Neural progenitor cell (in vitro differentiated cells): Measurements from ENCODE around the gene TMC8. TPM values are rescaled to one million over a fixed set of nuclear protein-coding genes. Genes with fewer than 3 reads are reported as not detected.

ENCODE experiments used
- DNase-seq: peaks from one replicate; pipeline ENCODE4 v3.0.0-alpha.2; 2016; ENCODE audit warnings: low spot score
- H2AFZ ChIP-seq: fragments of 200-600 bp; sonication (generic); replicated peaks from 2 replicates; pipeline ENCODE4 v1.6.1; 2016; ENCODE audit warnings: antibody characterized with exemption
- H3F3A ChIP-seq: fragments of 200-600 bp; sonication (generic); 2 replicates; pipeline ENCODE4 v1.6.1; 2016; ENCODE audit warnings: antibody characterized with exemption, low read depth
- H3K27ac ChIP-seq: fragments of 200-600 bp; sonication (generic); 2 replicates; pipeline ENCODE4 v1.5.1; 2016; ENCODE audit warnings: mild to moderate bottlenecking
- H3K27me3 ChIP-seq: fragments of 200-600 bp; sonication (generic); 2 replicates; pipeline ENCODE4 v1.6.1; 2016; ENCODE audit warnings: mild to moderate bottlenecking, moderate library complexity
- H3K36me3 ChIP-seq: fragments of 200-600 bp; sonication (generic); 2 replicates; pipeline ENCODE4 v1.5.1; 2016
- H3K4me1 ChIP-seq: fragments of 200-600 bp; sonication (generic); 2 replicates; pipeline ENCODE4 v1.6.1; 2016; ENCODE audit warnings: mixed run types
- H3K4me2 ChIP-seq: fragments of 200-600 bp; sonication (generic); 2 replicates; pipeline ENCODE4 v1.6.1; 2016
- H3K4me3 ChIP-seq: fragments of 200-600 bp; sonication (generic); 2 replicates; pipeline ENCODE4 v1.5.1; 2016
- H3K79me2 ChIP-seq: fragments of 200-600 bp; sonication (generic); 2 replicates; pipeline ENCODE4 v1.6.1; 2016; ENCODE audit warnings: low read depth
- H3K9ac ChIP-seq: fragments of 200-600 bp; sonication (generic); 2 replicates; pipeline ENCODE4 v1.6.1; 2016
- H3K9me3 ChIP-seq: fragments of 200-600 bp; sonication (generic); 2 replicates; pipeline ENCODE4 v1.5.1; 2016; ENCODE audit warnings: low read depth
- H4K20me1 ChIP-seq: fragments of 200-600 bp; sonication (generic); 2 replicates; pipeline ENCODE4 v1.6.1; 2016; ENCODE audit warnings: low read depth
- H3K27ac Mint-ChIP-seq: 3 replicates; pipeline ENCODE4 v1.8.0; 2021; ENCODE audit warnings: mixed read lengths
- H3K27me3 Mint-ChIP-seq: 2 replicates; pipeline ENCODE4 v1.8.0; 2022; ENCODE audit warnings: low read depth, mild to moderate bottlenecking, inconsistent platforms, moderate library complexity, mixed read lengths; ENCODE audit not compliant: insufficient read depth
- H3K36me3 Mint-ChIP-seq: 3 replicates; pipeline ENCODE4 v1.8.0; 2021; ENCODE audit warnings: mixed read lengths
- H3K4me1 Mint-ChIP-seq: 3 replicates; pipeline ENCODE4 v1.8.0; 2021; ENCODE audit warnings: mixed read lengths
- H3K4me3 Mint-ChIP-seq: 3 replicates; pipeline ENCODE4 v1.8.0; 2021; ENCODE audit warnings: mild to moderate bottlenecking, moderate library complexity, mixed read lengths
- H3K9me3 Mint-ChIP-seq: 3 replicates; pipeline ENCODE4 v1.8.0; 2020; ENCODE audit warnings: mixed read lengths
- EZH2 ChIP-seq: fragments of 200-600 bp; sonication (generic); IDR thresholded peaks from 2 replicates; pipeline ENCODE4 v1.6.1; 2017; ENCODE audit warnings: antibody characterized with exemption, mild to moderate bottlenecking, moderate library complexity
- EZH2phosphoT487 ChIP-seq: fragments of 200-600 bp; sonication (generic); IDR thresholded peaks from 2 replicates; pipeline ENCODE4 v1.6.1; 2017; ENCODE audit warnings: antibody characterized with exemption
- total RNA-seq: library from RNA; depleted of rRNA; stranded (reverse); fragments of >200 nt; gene quantifications from 2 replicates; pipeline ENCODE4 v1.2.3, GENCODE V29; 2015; ENCODE audit warnings: low replicate concordance
- TF ChIP-seq, protein P1 (sequence below): fragments of 200-600 bp; sonication (generic); IDR thresholded peaks from 2 replicates; pipeline ENCODE4 v1.5.1; 2017; ENCODE audit warnings: antibody characterized with exemption, mild to moderate bottlenecking

The TMC8 gene
- total RNA-seq, 1 donor from 2014 or later: not detected

DNA sequence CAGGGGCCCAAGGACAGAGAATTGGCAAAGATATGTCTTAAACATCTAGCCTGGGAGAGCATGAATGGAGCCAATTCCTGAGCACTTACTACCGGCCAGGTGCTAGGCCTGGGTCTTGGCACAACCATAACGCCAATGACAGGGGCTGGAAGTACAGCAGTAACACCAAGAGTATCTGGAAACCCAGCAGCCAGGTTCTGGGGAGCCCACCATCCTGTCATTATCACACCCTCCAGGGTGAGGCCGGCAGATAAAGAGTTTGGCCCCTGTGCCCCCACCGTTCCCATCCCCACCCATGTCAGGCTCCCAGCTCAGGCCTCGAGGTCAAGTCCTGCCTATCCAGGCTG lies 508 bp upstream of the TMC8 start:
- H4K20me1 ChIP-seq: peaks cover 5% of the 10 kb centered on the region
- Mint-ChIP-seq H3K4me1 (peaks cover 14% of the 10 kb centered on the region), H3K36me3 (no peaks in the 10 kb centered on the region), H3K9me3 (no peaks in the 10 kb centered on the region), H3K27me3 (peaks cover 21% of the 10 kb centered on the region), H3K27ac (no peak overlapping the region), H3K4me3 (peak overlapping the region; percentile 73)
- H3F3A ChIP-seq: peaks cover 15% of the 10 kb centered on the region
- no peak overlapping the region for H3K4me3 ChIP-seq
- TF ChIP-seq EZH2phosphoT487: no peak
- TF ChIP-seq, protein P1, sequence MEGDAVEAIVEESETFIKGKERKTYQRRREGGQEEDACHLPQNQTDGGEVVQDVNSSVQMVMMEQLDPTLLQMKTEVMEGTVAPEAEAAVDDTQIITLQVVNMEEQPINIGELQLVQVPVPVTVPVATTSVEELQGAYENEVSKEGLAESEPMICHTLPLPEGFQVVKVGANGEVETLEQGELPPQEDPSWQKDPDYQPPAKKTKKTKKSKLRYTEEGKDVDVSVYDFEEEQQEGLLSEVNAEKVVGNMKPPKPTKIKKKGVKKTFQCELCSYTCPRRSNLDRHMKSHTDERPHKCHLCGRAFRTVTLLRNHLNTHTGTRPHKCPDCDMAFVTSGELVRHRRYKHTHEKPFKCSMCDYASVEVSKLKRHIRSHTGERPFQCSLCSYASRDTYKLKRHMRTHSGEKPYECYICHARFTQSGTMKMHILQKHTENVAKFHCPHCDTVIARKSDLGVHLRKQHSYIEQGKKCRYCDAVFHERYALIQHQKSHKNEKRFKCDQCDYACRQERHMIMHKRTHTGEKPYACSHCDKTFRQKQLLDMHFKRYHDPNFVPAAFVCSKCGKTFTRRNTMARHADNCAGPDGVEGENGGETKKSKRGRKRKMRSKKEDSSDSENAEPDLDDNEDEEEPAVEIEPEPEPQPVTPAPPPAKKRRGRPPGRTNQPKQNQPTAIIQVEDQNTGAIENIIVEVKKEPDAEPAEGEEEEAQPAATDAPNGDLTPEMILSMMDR: no peak
- no peak for TF ChIP-seq EZH2
- no peak overlapping the region for H3K27ac ChIP-seq
- no peak overlapping the region for H3K4me2 ChIP-seq
- H3K9ac ChIP-seq: no peak overlapping the region
- H3K9me3 ChIP-seq: no peaks in the 10 kb centered on the region
- peaks cover 76% of the 10 kb centered on the region for H3K27me3 ChIP-seq
- no peak for DNase-seq
- no peak overlapping the region for H2AFZ ChIP-seq
- H3K4me1 ChIP-seq: peaks cover 27% of the 10 kb centered on the region
- H3K36me3 ChIP-seq: no peaks in the 10 kb centered on the region
- no peaks in the 10 kb centered on the region for H3K79me2 ChIP-seq

DNA sequence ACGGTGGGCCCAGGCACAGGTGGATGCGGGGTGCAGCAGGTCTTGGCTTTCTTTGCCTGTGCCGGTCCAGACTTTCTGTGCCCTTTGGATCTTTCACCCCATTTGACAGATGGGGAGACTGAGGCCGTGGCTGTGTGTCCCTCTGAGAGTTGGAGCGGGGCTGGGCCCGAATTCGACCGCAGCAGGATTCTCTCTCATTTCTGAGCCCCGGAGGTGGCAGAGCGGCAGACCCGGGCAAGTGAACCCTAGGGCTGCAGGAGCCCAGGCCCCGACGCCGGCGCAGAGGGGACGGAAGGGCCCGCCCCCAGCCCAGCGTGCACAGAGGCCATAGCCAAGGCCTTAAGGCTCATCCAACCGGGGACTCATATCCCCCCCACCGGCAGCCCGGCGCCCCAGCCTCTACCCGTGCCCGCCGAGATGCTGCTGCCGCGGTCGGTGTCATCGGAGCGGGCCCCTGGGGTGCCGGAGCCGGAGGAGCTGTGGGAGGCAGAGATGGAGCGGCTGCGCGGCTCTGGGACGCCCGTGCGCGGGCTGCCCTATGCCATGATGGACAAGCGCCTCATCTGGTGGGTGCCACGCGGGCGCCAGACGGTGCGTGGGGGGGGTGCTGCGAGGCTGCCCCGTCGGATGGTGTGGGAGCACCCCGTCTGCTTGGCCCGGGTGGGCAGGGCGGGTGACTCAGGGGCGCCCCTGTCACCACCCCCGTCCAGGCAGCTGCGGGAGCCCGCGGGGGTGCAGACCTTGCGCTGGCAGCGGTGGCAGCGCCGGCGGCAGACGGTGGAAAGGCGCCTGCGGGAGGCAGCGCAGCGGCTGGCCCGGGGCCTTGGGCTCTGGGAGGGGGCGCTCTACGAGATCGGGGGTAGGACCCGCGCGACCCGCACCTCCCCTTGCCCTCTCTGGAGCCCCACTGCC lies 857 bp downstream of the TMC8 start:
- H3K27me3 Mint-ChIP-seq: peaks cover 26% of the 10 kb centered on the region
- H4K20me1 ChIP-seq: peaks cover under 1% of the 10 kb centered on the region
- no peaks in the 10 kb centered on the region for H3K36me3 ChIP-seq
- H3K79me2 ChIP-seq: no peaks in the 10 kb centered on the region
- no peaks in the 10 kb centered on the region for H3K36me3 Mint-ChIP-seq
- H2AFZ ChIP-seq: no peak overlapping the region
- peaks cover 15% of the 10 kb centered on the region for H3F3A ChIP-seq
- peaks cover 21% of the 10 kb centered on the region for H3K4me1 ChIP-seq
- peaks cover 14% of the 10 kb centered on the region for H3K4me1 Mint-ChIP-seq
- H3K9ac ChIP-seq: no peak overlapping the region
- no peaks in the 10 kb centered on the region for H3K9me3 ChIP-seq
- H3K27ac ChIP-seq: no peak overlapping the region
- DNase-seq: peak; percentile 42
- TF ChIP-seq EZH2phosphoT487 (peak; percentile 69), EZH2 (no peak)
- H3K4me3 Mint-ChIP-seq: no peak overlapping the region
- peak overlapping the region; percentile 41 for H3K4me3 ChIP-seq
- peaks cover 76% of the 10 kb centered on the region for H3K27me3 ChIP-seq
- no peak overlapping the region for H3K27ac Mint-ChIP-seq
- H3K9me3 Mint-ChIP-seq: no peaks in the 10 kb centered on the region
- peak overlapping the region; percentile 78 for H3K4me2 ChIP-seq

DNA sequence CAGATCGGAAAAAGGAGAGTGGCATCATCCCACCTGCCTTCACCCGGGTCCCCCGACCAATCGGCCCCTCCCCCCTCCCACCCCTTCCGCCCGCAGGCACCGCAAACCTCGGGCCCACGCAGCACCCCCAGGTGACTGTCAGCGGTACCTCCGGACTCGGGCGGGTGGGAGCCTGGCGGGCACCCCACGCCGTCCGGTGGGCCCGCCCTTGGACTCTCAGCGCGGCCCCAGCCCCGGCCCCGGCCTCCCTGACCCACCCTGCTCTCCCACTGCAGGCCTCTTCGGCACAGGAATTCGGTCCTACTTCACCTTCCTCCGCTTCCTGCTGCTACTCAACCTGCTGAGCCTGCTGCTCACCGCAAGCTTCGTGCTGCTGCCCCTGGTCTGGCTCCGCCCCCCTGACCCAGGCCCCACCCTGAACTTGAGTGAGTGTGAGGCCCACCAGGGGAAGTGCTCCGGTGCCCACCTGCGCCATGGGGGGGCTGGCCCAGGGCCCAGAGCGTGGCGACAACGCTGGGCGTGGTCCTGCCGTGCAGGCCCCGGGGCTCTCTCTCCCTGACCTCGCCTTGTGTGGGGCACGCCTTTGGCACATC lies 1.6 kb downstream of the TMC8 start:
- peaks cover 26% of the 10 kb centered on the region for H3K27me3 Mint-ChIP-seq
- no peak overlapping the region for H3K4me3 Mint-ChIP-seq
- Histone ChIP-seq H3K27me3 (peaks cover 75% of the 10 kb centered on the region), H3K36me3 (no peaks in the 10 kb centered on the region), H3K9me3 (no peaks in the 10 kb centered on the region), H3K79me2 (no peaks in the 10 kb centered on the region), H2AFZ (no peak overlapping the region), H3K27ac (no peak overlapping the region), H4K20me1 (no peaks in the 10 kb centered on the region), H3K4me1 (peaks cover 15% of the 10 kb centered on the region), H3K4me2 (peak overlapping the region; percentile 78), H3K9ac (no peak overlapping the region), H3K4me3 (peak overlapping the region; percentile 41), H3F3A (peaks cover 15% of the 10 kb centered on the region)
- no peaks in the 10 kb centered on the region for H3K9me3 Mint-ChIP-seq
- H3K36me3 Mint-ChIP-seq: no peaks in the 10 kb centered on the region
- H3K4me1 Mint-ChIP-seq: peaks cover 12% of the 10 kb centered on the region
- H3K27ac Mint-ChIP-seq: no peak overlapping the region
- no peak for DNase-seq
- TF ChIP-seq EZH2phosphoT487: no peak
- TF ChIP-seq EZH2: peak; percentile 71

DNA sequence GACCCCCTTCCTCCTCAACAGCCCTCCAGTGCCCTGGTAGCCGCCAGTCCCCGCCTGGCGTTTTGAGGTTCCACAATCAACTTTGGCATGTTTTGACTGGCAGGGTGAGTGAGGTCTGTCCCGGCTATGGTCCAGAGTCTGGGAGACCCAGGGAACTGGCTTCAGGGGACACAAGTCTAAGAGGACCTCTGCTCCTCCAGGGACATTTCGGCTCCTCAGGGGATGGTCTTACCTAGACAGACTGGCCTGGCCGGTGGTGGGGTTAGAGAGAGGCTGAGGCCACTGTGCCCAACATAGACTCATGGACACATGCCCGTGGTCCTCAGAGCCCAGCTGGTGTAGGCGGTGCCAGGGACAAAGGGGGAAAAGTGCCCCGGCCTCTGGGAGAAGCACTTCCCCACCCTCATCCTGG lies 2.2 kb downstream of the TMC8 start:
- Histone ChIP-seq H3K9ac (no peak overlapping the region), H3K27me3 (peaks cover 69% of the 10 kb centered on the region), H2AFZ (no peak overlapping the region), H3K4me2 (no peak overlapping the region), H3F3A (peaks cover 19% of the 10 kb centered on the region), H3K79me2 (no peaks in the 10 kb centered on the region), H3K9me3 (no peaks in the 10 kb centered on the region), H4K20me1 (no peaks in the 10 kb centered on the region), H3K4me3 (no peak overlapping the region), H3K36me3 (no peaks in the 10 kb centered on the region), H3K27ac (no peak overlapping the region), H3K4me1 (peaks cover 10% of the 10 kb centered on the region)
- DNase-seq: no peak
- TF ChIP-seq EZH2phosphoT487 (no peak), EZH2 (no peak)
- TF ChIP-seq, protein P1: no peak
- H3K4me3 Mint-ChIP-seq: no peak overlapping the region
- H3K4me1 Mint-ChIP-seq: peaks cover 10% of the 10 kb centered on the region
- no peaks in the 10 kb centered on the region for H3K9me3 Mint-ChIP-seq
- H3K27me3 Mint-ChIP-seq: peaks cover 26% of the 10 kb centered on the region
- H3K27ac Mint-ChIP-seq: no peak overlapping the region
- H3K36me3 Mint-ChIP-seq: no peaks in the 10 kb centered on the region
